Panc1 (cell line): ENCODE results near the gene KDM5C. TPM values are rescaled to one million over a fixed set of nuclear protein-coding genes. Genes with fewer than 3 reads are reported as not detected.
A peak's percentile ranks its signal among the peaks of the same experiment; 100 is the strongest.

Source experiments
- ATAC-seq: fragments of 200-7000 bp; cut with Tn5 transposase; 2 replicates; pipeline ENCODE4 v1.9.1; 2020; ENCODE audit warnings: mild to moderate bottlenecking, moderate library complexity
- BruUV-seq: library from RNA; stranded (reverse); fragments of 400-500 nt; replicated peaks from 2 replicates; lab custom pipeline; 2021; lab: Mats Ljungman, UMichigan
- CTCF ChIA-PET: fragments of 300-600 bp; sonication (Branson Sonifier 250); formaldehyde crosslinking; loops from one replicate; lab custom pipeline; 2022; ENCODE audit warnings: antibody characterized with exemption; lab: Charles Lee
- POLR2A ChIA-PET: fragments of 300-600 bp; sonication (Branson Sonifier 250); formaldehyde crosslinking; loops from one replicate; lab custom pipeline; 2022; ENCODE audit warnings: antibody characterized with exemption; lab: Charles Lee
- DNase-seq: peaks from one replicate; pipeline ENCODE4 v3.0.0-alpha.2; 2010; ENCODE audit warnings: low read depth, low spot score
- H3K27ac ChIP-seq: 2 replicates; pipeline ENCODE4 v1.5.1; 2011; ENCODE audit warnings: mild to moderate bottlenecking, low read length, inconsistent platforms
- H3K27me3 ChIP-seq: fragments of 200-500 bp; sonication (Bioruptor generic); 2 replicates; pipeline ENCODE4 v1.6.0; 2014; ENCODE audit warnings: low read length, inconsistent platforms; ENCODE audit not compliant: control insufficient read depth, insufficient read depth
- H3K36me3 ChIP-seq: fragments of 200-500 bp; sonication (Bioruptor generic); 2 replicates; pipeline ENCODE4 v1.5.1; 2014; ENCODE audit warnings: inconsistent platforms, mild to moderate bottlenecking, low read length, moderate library complexity; ENCODE audit not compliant: control insufficient read depth, insufficient read depth
- H3K4me1 ChIP-seq: 2 replicates; pipeline ENCODE4 v1.5.1; 2011; ENCODE audit warnings: inconsistent platforms, mild to moderate bottlenecking, low read length, moderate library complexity; ENCODE audit not compliant: control insufficient read depth, insufficient read depth
- H3K4me3 ChIP-seq, 2 experiments: 2 replicates each; pipeline ENCODE4 v1.5.1; 2011 to 2012; ENCODE audit warnings: low read depth in 2 of 2, low read length in 2 of 2, mild to moderate bottlenecking in 2 of 2, inconsistent platforms in 1 of 2, moderate library complexity in 1 of 2
- H3K9me3 ChIP-seq: fragments of 200-500 bp; sonication (Bioruptor generic); 2 replicates; pipeline ENCODE4 v1.5.1; 2014; ENCODE audit warnings: low read depth, mild to moderate bottlenecking, inconsistent platforms, low read length, moderate library complexity; ENCODE audit not compliant: control insufficient read depth, insufficient read depth
- POLR2AphosphoS5 ChIP-seq: IDR thresholded peaks from 2 replicates; pipeline ENCODE4 v1.6.1; 2012; ENCODE audit warnings: mild to moderate bottlenecking, low read depth, low read length, moderate library complexity
- SIN3A ChIP-seq: IDR thresholded peaks from 2 replicates; pipeline ENCODE4 v1.6.1; 2012; ENCODE audit warnings: low read depth, mild to moderate bottlenecking, low read length, moderate library complexity, borderline replicate concordance; ENCODE audit not compliant: insufficient read depth
- TCF7L2 ChIP-seq: IDR thresholded peaks from 2 replicates; pipeline ENCODE4 v1.6.1; 2011; ENCODE audit warnings: mild to moderate bottlenecking, low read depth, low read length, inconsistent platforms
- in situ Hi-C: cut with HindIII; loops from 2 replicates; pipeline ENCODE4 v1.10.0; 2016; ENCODE audit warnings: low sequenced_read_pairs, low pct_unique_long_range_greater_than_20kb
- intact Hi-C: fragments of 100-400 bp; cut with micrococcal nuclease; formaldehyde crosslinking; loops from one replicate; pipeline ENCODE4 v1.10.0; 2022; ENCODE audit not compliant: unreplicated experiment
- total RNA-seq: library from RNA; stranded (reverse); gene quantifications from one replicate; pipeline ENCODE4 v1.2.1, GENCODE V29; 2021; ENCODE audit not compliant: unreplicated experiment
- TF ChIP-seq, protein P1 (sequence below): fragments of 450-650 bp; IDR thresholded peaks from 2 replicates; pipeline ENCODE4 v1.5.1; 2017; ENCODE audit warnings: mild to moderate bottlenecking
- TF ChIP-seq, protein P2 (sequence below), 2 experiments: IDR thresholded peaks; 2 replicates each; pipeline ENCODE4 v1.6.1; 2011 to 2012; ENCODE audit warnings: low read depth in 2 of 2, control low read depth in 1 of 2, low read length in 1 of 2, mild to moderate bottlenecking in 1 of 2, moderate library complexity in 1 of 2; ENCODE audit not compliant: insufficient read depth in 1 of 2

Gene KDM5C
- total RNA-seq, 1 experiment from 2014 or later, result 104 TPM

DNA sequence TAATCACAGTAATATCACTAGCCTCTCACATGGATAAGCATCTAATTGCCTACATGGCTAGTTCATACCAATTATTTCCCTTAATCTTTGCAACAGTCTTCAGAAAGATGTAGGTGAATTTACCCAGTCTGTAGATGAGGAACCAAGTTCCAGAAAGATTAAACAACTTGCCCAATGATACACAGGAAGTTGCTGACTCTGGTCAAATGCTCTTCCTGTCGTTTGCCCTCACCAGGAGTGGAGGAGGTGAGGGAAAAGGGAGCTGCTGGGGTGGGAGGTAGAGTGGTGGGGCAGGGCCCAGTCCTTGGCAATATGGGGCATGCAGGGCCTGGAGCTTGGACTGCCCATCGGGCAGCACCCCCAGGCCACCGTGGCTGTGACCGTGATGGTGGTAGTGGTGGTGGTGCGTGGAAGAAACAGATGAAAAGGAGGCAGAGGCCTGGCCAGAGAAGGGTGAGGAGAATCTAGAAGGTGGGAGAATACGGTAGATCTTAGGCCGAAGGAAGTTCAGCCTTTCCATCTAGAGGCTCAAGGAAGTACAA, 2.3 kb upstream of the KDM5C start:
- no peak for ATAC-seq
- no TSS peak for BruUV-seq
- TF ChIP-seq, protein P1, sequence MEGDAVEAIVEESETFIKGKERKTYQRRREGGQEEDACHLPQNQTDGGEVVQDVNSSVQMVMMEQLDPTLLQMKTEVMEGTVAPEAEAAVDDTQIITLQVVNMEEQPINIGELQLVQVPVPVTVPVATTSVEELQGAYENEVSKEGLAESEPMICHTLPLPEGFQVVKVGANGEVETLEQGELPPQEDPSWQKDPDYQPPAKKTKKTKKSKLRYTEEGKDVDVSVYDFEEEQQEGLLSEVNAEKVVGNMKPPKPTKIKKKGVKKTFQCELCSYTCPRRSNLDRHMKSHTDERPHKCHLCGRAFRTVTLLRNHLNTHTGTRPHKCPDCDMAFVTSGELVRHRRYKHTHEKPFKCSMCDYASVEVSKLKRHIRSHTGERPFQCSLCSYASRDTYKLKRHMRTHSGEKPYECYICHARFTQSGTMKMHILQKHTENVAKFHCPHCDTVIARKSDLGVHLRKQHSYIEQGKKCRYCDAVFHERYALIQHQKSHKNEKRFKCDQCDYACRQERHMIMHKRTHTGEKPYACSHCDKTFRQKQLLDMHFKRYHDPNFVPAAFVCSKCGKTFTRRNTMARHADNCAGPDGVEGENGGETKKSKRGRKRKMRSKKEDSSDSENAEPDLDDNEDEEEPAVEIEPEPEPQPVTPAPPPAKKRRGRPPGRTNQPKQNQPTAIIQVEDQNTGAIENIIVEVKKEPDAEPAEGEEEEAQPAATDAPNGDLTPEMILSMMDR, result no peak
- no peak for TF ChIP-seq SIN3A
- no peak for TF ChIP-seq POLR2AphosphoS5
- TF ChIP-seq, protein P2, sequence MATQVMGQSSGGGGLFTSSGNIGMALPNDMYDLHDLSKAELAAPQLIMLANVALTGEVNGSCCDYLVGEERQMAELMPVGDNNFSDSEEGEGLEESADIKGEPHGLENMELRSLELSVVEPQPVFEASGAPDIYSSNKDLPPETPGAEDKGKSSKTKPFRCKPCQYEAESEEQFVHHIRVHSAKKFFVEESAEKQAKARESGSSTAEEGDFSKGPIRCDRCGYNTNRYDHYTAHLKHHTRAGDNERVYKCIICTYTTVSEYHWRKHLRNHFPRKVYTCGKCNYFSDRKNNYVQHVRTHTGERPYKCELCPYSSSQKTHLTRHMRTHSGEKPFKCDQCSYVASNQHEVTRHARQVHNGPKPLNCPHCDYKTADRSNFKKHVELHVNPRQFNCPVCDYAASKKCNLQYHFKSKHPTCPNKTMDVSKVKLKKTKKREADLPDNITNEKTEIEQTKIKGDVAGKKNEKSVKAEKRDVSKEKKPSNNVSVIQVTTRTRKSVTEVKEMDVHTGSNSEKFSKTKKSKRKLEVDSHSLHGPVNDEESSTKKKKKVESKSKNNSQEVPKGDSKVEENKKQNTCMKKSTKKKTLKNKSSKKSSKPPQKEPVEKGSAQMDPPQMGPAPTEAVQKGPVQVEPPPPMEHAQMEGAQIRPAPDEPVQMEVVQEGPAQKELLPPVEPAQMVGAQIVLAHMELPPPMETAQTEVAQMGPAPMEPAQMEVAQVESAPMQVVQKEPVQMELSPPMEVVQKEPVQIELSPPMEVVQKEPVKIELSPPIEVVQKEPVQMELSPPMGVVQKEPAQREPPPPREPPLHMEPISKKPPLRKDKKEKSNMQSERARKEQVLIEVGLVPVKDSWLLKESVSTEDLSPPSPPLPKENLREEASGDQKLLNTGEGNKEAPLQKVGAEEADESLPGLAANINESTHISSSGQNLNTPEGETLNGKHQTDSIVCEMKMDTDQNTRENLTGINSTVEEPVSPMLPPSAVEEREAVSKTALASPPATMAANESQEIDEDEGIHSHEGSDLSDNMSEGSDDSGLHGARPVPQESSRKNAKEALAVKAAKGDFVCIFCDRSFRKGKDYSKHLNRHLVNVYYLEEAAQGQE (IDR thresholded peaks at IDR 0.05; ENCODE audit: insufficient read depth in 1 of 2, low read depth in 2 of 2, low read length in 1 of 2), result no peak
- no peak for TF ChIP-seq TCF7L2
- Histone ChIP-seq H3K4me3 (no peak overlapping the region), H3K27ac (no peak overlapping the region), H3K36me3 (no peaks in the 10 kb centered on the region; the same call in 1 of the 2 replicates), H3K4me1 (peaks cover 6% of the 10 kb centered on the region; the same call in 1 of the 2 replicates), H3K27me3 (no peaks in the 10 kb centered on the region), H3K9me3 (no peaks in the 10 kb centered on the region)
- no peak for DNase-seq
- POLR2A ChIA-PET, result no interaction called here
- intact Hi-C loops (no loop called here), in situ Hi-C loops (no loop called here)
- CTCF ChIA-PET, result interaction anchor here (0.6 kb wide), 1 partner anchor 13 kb away, joined by 8 read pairs; no protein-coding TSS in a partner anchor

DNA sequence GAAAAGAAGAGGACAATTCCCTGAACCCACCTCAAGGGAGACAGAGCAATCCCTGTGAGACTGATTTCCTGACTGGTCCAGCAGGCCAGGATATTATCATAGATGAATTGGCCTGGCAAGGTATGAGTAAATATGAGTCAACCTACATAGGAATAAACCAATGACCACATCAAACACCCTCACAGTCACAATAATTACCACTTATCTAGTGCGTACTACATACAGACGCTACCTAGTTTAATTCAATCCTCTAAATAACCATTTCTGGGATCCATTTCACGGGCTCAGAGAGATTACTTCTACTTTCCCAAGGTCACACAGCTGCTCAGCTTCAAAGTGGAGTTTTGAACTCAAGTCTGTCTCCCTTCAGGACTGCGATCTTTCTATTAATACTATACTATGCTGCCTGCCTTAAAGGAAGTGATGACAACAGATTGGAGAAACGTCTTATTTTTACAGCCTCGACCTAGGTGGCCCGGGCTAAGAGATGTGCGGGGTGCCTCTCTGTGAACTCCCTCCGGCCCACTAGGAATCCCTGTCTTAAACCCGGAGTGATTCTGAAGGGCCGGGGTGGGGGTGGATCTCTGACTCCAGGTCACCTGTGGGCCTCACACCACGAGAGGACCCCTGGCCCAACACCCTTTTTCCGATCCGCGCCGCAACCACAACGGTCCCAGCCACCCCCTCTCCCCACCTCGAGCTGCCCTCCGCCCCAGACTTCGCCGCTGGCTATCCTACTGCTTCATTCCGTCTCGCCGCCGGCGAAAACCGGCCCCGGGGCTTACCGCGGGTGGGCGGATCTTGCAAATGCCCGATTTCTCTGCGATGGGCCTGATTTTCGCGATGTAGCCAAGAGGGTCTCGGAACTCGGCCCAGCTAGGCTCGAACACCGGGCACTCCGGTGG, 800 bp downstream of the KDM5C start:
- BruUV-seq, result no TSS peak
- no peaks in the 10 kb centered on the region for H3K9me3 ChIP-seq

More for the DNA sequence above, 800 bp downstream of the KDM5C start:
- Histone ChIP-seq H3K27me3 (no peaks in the 10 kb centered on the region), H3K4me1 (peaks cover 7% of the 10 kb centered on the region; the same call in 1 of the 2 replicates), H3K36me3 (no peaks in the 10 kb centered on the region; the same call in none of the 2 replicates), H3K27ac (peak overlapping the region; percentile 98), H3K4me3 (peak overlapping the region; percentile 86 to 96)
- in situ Hi-C loops, result no loop called here
- POLR2A ChIA-PET, result no interaction called here
- intact Hi-C loops, result no loop called here
- TF ChIP-seq SIN3A, result no peak
- TF ChIP-seq TCF7L2, result no peak
- TF ChIP-seq, protein P1, result no peak
- TF ChIP-seq, protein P2 (IDR thresholded peaks at IDR 0.05; ENCODE audit: insufficient read depth in 1 of 2, low read depth in 2 of 2, low read length in 1 of 2), result no peak
- no peak for TF ChIP-seq POLR2AphosphoS5
- CTCF ChIA-PET, result no interaction called here
- ATAC-seq (peak; percentile 57), DNase-seq (peak; percentile 38)
